Stomach (tissue), 4 donors: ENCODE results near the gene IL1RAPL2.

Experiments used
- CTCF ChIP-seq, 7 experiments: fragments of 450-650 bp in 4 of 7; fragments of 200-600 bp in 3 of 7; sonication (generic) in 3 of 7; IDR thresholded peaks; one replicate each; pipeline ENCODE4 v1.5.1; 2016 to 2019; ENCODE audit warnings: antibody characterized with exemption in 7 of 7, control low read depth in 2 of 7, mild to moderate bottlenecking in 1 of 7
- EP300 ChIP-seq: sonication (generic); formaldehyde crosslinking; IDR thresholded peaks from one replicate; pipeline ENCODE4 v1.6.1; 2017; ENCODE audit warnings: antibody characterized with exemption
- POLR2A ChIP-seq, 4 donors: fragments of 450-650 bp; IDR thresholded peaks; one replicate each; pipeline ENCODE4 v1.6.1; 2016; ENCODE audit warnings: antibody characterized with exemption in 4 of 4, control low read depth in 2 of 4, mild to moderate bottlenecking in 1 of 4, moderate library complexity in 1 of 4

GRCh38 chrX:104742355-104742754 is 176.4 kb downstream of the IL1RAPL2 start:
- TF ChIP-seq CTCF (IDR thresholded peaks at IDR 0.05) (no peak), POLR2A (IDR thresholded peaks at IDR 0.05) (no peak), EP300 (no peak)
